Stomach (tissue), 4 donors: Measurements from ENCODE around the gene GSTO2.

Source experiments
- CTCF ChIP-seq, 7 experiments: fragments of 450-650 bp in 4 of 7; fragments of 200-600 bp in 3 of 7; sonication (generic) in 3 of 7; IDR thresholded peaks; one replicate each; pipeline ENCODE4 v1.5.1; 2016 to 2019; ENCODE audit warnings: antibody characterized with exemption in 7 of 7, control low read depth in 2 of 7, mild to moderate bottlenecking in 1 of 7
- EP300 ChIP-seq: sonication (generic); formaldehyde crosslinking; IDR thresholded peaks from one replicate; pipeline ENCODE4 v1.6.1; 2017; ENCODE audit warnings: antibody characterized with exemption
- POLR2A ChIP-seq, 4 donors: fragments of 450-650 bp; IDR thresholded peaks; one replicate each; pipeline ENCODE4 v1.6.1; 2016; ENCODE audit warnings: antibody characterized with exemption in 4 of 4, control low read depth in 2 of 4, mild to moderate bottlenecking in 1 of 4, moderate library complexity in 1 of 4
- POLR2AphosphoS5 ChIP-seq, 3 donors: sonication (generic); formaldehyde crosslinking; IDR thresholded peaks; one replicate each; pipeline ENCODE4 v1.6.1; 2016; ENCODE audit warnings: antibody characterized with exemption in 3 of 3

- TF ChIP-seq CTCF (IDR thresholded peaks at IDR 0.05) (peak in 4 of 7 experiments; percentile 71 to 84 (median 75)), EP300 (no peak), POLR2A (IDR thresholded peaks at IDR 0.05) (no peak), POLR2AphosphoS5 (IDR thresholded peaks at IDR 0.05) (peak in 2 of 3 donors; percentile 39 to 75)
Observed at GRCh38 chr10:104353325-104354048, 84.5 kb downstream of the GSTO2 start, which contains the start of gene CFAP58.
